HG03460 (cell line): ENCODE measurements around the gene NCOA5.
A peak's percentile ranks its signal among the peaks of the same experiment; 100 is the strongest.
"Not testable (repeated sequence)": the region's sequence is repeated elsewhere in the genome, so short reads cannot be mapped to it uniquely, and the experiment has no call there.

Source experiments
- ATAC-seq: cut with Tn5 transposase; IDR thresholded peaks from one replicate; pipeline ENCODE4 v1.9.1; 2021; ENCODE audit not compliant: unreplicated experiment

NCOA5 gene

DNA sequence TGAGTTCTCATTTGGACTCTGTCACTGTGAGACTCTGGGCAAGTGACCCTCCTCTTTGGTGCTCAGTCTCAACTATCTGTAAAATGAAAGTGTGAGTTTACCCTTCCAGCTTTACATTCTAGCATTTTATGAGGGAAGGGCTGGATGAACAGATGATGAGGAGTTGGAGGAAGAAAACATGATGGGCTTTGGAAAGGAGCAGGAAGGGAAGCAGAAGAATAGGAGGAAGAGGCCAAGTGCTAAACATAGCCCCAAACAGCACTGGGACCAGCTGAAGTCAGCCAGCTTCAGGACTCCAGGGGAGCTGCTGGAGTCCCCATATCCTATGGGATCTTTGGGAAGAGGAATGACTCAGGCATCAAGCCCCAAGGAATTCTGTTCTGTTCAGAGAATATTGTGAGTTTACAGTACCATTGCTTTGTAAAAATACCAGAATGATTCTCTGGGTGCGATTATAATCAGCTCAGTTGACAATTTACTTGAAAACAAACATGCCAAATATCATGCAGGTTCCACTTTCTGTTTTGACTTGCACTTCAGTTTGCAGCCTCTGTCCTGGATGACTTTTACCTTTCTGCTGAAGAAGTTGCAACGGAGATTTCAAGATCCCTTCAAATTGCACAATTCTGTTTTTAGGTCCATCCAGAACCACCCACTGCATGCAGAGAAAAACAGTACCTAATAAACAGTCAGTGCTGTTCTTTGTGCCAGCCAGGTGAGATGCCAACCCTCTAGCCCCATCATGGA lies 31.6 kb upstream of the NCOA5 start:
- no peak for ATAC-seq

DNA sequence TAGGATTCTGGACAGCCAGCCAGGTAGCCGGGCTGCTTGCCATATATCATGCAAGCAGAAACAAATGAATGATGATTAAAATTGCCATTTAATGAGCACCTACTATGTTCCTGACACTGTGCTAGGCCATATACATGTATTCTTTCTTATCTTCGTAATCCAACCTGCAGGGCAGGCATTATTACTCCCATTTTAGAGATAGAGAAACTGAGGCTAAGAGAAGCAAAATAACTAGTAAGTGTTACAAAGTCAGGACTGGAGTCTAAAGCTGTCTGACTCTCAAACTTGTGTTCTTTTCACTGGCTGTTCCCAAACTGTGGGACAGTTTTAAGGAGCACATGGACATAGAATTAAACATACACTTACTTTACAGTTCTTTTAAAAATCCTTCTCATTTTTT lies 30.4 kb upstream of the NCOA5 start:
- no peak for ATAC-seq

DNA sequence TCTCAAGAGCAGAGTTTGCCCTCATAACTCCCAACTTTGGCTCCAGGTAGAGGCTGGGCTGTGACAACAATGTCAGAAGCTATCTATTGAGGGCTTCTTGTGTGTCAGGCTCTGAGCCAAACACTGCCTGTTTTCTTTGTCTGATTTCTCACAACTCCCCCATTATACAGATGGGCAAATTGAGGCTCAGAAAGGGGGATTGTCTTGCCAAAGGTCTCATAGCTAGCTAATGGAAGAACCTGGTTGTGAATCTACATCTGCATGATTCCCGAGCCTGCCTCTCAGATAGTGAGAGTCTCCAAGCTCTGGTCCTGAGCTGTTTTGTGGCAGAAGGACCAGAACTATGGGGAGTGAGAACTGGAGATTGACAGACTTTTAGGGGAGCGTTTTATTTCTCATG lies 29.8 kb upstream of the NCOA5 start:
- no peak for ATAC-seq

DNA sequence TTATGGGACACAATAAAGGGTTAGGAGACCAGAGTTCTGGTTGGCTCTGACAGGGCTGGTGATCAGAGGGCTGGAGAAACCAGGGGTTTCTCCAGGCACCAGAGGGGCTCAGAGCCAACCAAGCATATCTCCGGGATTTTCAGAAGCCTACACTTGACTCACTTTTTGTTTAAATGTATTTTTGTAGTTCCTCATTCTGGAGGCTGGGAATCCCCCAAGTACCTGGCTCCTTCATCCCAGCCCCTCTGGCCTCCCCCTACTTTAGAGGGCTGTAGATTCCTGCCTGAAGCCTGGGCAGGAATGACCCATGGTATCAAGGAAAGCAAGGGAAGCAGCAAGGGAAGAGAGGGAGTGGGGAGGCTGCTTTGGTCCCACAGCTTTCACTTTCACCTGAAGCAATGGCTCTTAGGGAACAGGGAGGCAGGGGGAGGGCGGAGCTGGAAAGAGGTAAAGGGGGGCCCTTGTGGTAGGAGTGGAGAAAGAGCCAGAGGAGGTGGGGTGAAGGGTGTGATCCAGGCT lies 29.3 kb upstream of the NCOA5 start:
- ATAC-seq, result peak; percentile 40

DNA sequence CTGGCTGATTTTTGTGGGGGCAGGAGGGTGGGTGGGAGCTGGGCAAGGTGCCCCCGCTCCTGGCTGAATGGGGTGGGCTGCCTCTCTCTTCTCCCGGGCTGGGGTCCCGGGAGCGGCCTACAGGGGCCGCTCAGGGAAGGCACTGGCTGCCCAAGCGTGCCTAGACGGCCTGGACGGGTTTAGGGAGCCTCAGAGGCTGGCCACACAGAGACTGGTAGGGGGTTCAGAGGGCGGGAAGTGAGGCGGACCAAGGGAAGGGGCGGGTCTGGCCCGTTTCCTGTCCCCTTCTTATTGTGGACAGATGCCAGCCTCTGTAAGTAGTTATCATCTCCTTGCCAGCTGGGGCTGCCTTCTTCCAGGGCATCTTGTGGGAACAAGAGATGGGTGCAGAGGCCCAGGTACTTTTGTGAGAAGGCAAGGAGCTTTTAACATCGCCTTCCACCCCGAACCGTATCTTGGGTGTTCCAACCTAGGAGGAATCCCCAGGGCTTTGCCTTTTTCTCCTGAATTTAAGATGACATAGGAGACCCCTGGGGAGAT lies 28.8 kb upstream of the NCOA5 start:
- ATAC-seq, result peak; percentile 52

DNA sequence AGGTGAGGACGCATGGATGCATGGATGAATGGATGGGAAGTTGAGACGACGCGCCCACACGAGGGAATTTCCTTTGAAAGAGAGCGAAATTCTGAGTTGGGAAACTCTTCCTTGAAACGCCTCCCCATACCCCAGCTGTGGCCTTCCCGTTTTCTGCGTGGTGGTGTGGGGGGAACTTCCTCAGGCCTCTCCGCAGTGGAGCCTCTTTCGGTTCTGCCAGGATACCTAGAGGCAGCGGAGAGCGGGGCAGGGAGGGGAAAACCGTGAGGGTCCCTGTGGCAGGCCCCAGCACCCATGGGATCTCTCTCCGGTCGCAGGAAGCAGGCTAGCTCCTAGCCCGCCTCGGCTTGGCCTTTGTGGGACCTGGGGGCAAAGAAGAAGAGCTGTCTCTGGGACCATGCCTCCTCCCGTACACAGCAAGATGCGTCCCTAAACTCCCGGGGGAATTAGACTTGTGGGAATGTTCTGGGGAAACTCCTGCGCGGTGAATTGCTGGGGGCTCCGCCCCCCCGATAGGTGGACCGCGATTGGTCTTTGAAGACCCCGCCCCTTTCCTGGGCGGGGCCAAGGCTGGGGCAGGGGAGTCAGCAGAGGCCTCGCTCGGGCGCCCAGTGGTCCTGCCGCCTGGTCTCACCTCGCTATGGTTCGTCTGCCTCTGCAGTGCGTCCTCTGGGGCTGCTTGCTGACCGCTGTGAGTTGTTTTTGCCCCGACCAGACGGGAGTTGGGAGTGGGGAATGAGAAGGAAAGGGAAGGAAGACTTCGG lies 28.1 kb upstream of the NCOA5 start, which contains the start of gene CD40:
Gene CD40, plus strand, starts transcription at position 611 of the 764 bp plus-strand sequence. Its CDS starts 30 bp downstream, at position 641.
- peak; percentile 68 for ATAC-seq

DNA sequence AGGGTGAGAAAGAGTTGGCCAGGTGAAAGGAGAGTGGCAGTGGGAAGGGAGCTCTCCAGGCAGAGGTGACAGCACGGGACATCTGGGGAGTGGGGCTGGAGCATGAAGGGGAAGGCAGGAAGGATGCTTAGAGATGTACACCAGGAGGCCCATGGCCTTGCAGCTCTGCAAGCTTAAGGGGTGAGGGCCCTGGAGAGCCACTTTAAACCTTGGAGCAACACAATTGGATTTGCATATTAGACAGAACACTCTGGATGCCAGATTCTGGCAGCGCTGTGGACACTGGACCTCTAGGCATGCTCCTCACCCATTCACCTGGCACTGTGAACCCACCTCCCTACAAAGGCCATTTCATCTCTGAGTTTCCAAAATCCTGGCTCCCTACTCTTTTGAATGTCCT lies 24.7 kb upstream of the NCOA5 start:
- no peak for ATAC-seq

DNA sequence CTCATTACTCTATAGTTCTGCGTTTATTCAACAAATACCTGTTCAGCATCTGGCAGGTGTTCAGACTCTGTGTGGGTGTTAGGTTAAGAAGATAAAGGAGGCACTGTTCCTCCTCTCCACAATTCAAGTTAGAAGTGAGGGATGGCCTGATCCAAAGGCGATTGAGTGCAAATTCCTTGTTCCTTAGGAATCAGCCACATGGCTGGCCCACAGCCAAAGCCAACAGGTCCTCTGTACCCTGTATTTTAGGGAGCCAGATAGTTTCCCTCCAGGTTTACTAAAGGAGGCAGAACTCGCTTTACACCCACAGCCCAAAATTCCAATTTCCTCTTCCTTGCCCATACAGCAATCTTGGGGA lies 23.3 kb upstream of the NCOA5 start:
- ATAC-seq, result no peak

DNA sequence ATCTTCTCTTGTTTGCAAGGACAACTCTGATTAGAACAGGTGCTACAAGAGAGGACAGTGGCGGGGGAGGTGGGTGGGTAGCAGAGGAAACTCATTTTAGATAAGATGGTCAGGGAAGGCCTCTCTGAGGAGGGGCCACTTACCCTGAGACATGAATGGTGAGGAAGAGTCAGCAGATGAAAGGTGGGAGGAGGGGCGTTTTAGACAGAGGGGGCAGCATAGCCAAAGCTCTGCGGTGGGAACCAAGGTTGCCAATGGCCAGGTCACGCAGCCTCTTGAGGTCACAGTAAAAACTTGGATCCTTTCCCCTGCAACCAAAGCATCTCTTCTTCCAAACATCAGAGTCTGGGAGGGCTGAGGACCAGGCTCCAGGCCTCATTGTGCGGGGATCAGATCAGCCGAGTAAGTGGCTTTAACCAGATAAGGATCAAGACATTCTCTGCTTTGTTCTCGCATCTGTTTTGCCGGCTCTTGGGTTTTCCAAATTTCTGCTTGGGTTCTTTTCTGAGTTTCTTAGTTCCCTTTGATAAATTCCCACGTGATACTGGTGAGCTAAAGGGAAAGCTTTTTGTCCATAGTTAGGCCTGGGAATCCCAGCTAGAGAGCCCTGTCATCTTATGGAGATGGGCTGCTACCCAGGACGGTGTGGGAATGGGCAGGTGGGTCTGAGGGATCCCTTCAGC lies 22.8 kb upstream of the NCOA5 start:
- ATAC-seq, result no peak

DNA sequence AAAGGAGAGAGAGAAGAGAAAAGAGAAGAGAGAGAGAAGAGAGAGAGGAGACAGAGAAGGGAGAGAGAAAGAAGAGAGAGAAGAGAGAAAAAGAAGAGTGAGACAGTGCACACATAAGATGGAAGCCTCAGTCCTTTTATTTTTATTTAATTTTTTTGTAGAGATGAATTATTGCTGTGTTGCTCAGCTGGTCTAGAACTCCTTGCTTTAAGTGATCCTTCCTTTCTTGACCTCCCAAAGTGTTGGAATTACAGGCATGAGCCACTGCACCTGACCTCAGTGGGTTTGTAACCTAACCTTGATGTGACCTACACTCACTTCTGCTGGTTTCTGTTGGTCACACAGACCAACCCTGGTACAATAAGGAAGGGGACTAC lies 22.1 kb upstream of the NCOA5 start:
- no peak for ATAC-seq

DNA sequence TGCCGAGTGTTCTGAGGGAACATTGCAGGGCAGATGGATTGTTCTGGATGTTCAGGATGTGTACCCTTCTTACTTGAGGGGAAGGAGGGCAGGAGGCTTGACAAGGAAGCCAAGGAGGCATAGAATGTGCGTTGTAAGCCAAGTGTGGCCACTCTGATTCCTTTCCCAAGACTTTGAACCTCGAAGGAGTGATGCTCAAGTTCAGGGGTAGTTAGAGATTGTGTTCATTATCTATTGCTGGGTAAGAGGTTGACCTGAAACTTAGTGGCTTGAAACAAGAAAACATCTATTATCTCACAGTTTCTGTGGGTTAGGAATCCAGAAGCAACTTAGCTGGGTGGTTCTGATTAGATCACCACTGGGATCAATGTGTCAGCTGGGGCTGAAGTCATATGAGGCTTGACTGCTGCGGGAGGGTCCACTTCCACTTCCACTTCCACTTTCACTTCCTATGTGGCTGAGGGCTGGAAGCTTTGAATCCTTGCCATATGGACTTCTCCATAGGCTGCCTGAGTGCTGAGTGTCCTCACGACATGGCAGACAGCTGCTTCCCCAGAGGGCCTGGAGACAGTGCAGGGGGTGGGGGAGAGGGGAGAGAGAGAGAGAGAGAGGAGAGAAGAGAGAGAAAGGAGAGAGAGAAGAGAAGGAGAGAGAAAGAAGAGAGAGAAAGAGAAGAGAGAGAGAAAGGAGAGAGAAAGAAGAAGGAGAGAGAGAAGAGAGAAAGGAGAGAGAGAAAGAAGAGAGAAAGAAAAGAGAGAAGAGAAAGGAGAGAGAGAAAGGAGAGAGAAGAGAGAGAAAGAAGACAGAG lies 21.5 kb upstream of the NCOA5 start:
- ATAC-seq, result peak; percentile 51

DNA sequence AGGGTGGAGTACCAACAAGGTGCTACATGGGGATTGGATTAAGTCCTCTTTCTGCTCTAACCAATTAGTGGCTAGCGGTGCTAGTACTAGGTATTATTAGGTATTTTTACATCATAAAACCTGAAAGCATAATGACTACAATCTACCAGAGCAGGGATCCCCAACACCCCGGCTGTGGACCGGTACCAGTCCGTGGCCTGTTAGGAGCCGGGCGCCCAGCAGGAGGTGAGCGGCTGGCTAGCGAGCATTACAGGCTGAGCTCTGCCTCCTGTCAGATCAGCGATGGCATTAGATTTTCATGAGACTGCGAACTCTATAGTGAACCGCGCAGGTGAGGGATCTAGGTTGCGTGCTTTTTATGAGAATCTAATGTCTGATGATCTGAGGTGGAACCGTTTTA lies 19.2 kb upstream of the NCOA5 start:
- ATAC-seq, result no peak

DNA sequence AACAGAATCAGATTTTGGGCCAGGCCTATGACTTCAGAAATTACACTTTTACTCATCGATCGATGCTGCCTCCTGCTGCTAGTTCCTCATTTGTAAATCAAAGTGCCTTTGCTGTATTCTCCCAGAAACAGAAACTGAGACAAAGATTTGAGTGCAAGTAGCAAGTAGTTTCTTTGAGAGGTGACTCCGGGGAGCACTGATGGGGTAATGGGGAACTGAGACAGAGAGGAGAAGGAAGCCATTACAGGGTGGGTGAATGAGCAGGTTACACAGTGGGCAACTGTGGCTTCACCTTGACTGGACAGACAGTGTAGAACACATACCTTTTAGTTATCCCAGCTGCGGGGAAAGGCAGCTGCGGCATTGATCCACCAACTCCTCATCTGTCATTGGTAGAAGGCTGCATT lies 18.7 kb upstream of the NCOA5 start:
- peak; percentile 81 for ATAC-seq

DNA sequence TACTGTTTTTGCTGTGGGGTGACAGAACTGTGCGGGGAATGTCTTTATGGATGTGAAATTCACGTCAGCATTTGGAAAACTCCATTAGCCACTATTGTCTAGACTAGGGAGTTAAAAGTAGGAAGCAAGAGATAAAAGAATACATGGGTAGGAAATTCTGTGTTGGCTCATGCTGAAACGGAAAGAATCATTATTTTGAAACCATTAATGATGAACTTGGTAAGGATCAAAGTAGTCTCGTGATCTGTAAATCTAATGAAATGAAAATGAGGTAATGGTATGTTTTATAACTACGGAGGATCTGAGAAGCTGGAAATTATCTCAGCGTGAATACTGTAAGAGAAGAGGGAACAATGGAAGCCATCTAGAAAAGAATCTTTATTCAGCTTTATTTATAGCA lies 17.3 kb upstream of the NCOA5 start:
- no peak for ATAC-seq

DNA sequence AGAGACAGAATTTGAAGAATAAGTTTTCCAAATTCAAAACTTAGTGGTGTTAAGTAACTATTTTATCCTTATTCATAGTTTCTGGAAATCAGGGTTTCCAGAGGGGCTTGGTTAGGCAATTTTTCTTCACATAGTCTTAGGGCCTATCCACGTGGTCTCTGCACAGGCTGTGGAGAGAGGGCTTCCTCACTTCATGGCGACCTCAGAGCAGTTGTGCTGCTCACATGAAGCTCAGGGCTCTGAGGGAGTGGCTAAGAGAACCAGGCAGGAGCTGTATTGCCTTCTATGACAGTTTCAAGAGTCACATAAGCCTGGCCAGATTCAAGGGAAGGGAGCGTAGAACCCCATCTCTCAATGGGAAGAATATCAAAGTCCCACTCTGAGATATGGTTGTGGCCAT lies 14.5 kb upstream of the NCOA5 start:
- no peak for ATAC-seq

DNA sequence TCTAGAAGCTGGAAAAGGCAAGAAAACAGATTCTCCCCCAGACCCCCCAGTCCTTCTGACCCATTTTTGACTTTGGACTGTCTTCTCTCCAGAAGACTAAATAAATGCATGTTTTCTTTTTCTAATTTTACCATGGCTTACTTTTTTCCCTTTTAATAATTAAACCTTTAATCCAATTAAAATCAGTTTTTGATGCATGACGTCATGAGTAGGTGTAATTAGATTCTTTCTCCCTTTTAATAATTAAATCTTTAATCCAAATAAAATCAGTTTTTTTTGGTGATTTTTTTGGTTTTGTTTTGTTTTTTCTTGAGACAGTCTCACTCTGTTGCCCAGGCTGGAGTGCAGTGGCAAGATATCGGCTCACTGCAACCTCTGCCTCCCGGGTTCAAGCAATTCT lies 13.2 kb upstream of the NCOA5 start:
- ATAC-seq, result no peak

DNA sequence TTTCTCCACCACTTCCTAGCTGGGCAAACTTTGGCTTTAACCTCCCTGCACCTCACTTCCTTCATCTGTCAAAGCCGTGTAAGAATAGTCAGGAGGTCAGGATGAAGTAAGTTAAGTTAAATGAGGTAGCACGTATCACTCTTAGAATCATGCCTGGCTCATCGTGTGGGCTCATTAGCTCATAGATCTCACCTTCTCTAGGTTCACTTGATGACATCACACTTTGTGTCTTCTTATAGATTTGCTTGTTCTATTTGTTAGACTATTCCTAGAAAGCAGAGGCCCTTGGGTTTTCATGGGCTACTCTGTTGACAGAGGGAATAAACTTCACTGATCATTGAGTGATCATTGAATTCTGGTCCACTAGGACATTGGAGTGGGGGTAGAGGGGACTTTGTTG lies 12.2 kb upstream of the NCOA5 start:
- ATAC-seq, result no peak

DNA sequence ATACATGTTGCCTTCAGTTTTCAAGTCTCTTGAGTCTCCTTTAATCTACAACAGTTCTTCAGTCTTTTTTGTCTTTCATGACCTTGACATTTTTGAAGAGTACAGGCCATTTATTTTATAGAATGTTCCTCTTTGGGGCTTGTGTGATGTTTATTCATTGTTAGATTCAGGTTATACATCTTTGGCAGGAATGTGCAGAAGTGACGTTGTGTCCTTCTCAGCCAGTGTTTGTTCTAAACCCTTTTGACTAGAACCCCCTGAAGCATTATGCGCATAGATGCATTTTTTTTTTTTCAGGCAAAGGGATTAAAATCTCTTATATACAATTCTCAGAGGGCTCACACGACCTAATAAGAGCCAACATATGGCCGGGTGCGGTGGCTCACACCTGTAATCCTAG lies 11.2 kb upstream of the NCOA5 start:
- ATAC-seq, result no peak

DNA sequence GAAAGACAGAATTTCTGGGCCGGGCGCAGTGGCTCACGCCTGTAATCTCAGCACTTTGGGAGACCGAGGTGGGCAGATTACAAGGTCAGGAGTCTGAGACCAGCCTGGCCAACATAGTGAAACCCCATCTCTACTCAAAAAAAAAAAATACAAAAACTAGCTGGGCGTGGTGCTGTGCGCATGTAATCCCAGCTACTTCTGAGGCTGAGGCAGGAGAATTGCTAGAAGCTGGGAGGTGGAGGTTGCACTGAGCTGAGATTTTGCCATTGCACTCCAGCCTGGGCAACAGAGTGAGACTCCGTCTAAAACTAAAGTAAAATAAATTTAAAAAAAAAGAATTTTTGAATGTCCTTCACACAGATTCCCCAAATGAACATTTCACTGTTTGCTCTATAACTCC lies 10.7 kb upstream of the NCOA5 start:
- ATAC-seq, result not testable (repeated sequence)

DNA sequence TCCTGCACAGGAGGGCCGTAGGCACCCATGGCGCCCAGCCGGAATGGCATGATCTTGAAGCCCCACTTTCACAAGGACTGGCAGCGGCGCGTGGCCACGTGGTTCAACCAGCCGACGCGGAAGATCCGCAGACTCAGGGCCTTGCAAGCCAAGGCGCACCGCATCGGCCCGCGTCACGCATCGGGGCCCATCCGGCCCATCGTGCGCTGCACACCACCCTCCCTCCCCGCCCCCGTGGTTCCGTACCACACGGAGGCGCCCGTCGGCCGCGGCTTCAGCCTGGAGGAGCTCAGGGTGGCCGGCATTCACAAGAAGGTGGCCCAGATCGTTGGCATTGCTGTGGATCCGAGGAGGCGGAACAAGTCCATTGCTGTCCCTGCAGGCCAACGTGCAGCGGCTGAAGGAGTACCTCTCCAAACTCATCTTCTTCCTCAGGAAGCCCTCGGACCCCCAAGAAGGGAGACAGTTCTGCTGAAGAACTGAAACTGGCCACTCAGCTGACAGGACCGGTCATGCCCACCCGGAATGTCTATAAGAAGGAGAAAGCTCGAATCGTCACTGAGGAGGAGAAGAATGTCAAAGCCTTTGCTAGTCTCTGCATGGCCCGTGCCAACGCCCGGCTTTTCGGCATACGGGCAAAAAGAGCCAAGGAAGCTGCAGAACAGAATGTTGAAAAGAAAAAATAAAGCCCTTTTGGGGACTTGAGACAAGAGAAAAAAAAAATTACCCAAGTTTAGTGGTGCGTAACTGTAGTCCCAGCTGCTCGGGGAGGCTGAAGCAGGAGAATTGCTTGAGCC lies 9.9 kb upstream of the NCOA5 start:
- no peak for ATAC-seq
